HepG2 (cell line): ENCODE data around the gene MMP17. TPM values are rescaled to one million over a fixed set of nuclear protein-coding genes. Genes with fewer than 3 reads are reported as not detected.
A peak's percentile ranks its signal among the peaks of the same experiment; 100 is the strongest.

ENCODE experiments used
- ARID4A ChIP-seq: sonication (generic); formaldehyde crosslinking; IDR thresholded peaks from 2 replicates; pipeline ENCODE4 v1.5.0; 2020; ENCODE audit warnings: mild to moderate bottlenecking, missing genetic modification reagents, borderline replicate concordance
- CTCF ChIP-seq: sonication (generic); formaldehyde crosslinking; IDR thresholded peaks from 2 replicates; pipeline ENCODE4 v1.5.0; 2020; ENCODE audit warnings: mild to moderate bottlenecking, missing genetic modification reagents, moderate library complexity
- GPN1 ChIP-seq: sonication (generic); formaldehyde crosslinking; IDR thresholded peaks from 2 replicates; pipeline ENCODE4 v1.5.1; 2020; ENCODE audit warnings: missing genetic modification reagents, borderline replicate concordance
- HDAC1 ChIP-seq: sonication (generic); formaldehyde crosslinking; IDR thresholded peaks from 2 replicates; pipeline ENCODE4 v1.5.1; 2020; ENCODE audit warnings: mild to moderate bottlenecking, missing genetic modification reagents
- HNRNPLL ChIP-seq: fragments of 200-400 bp; formaldehyde crosslinking; IDR thresholded peaks from 2 replicates; pipeline ENCODE4 v1.6.1; 2017; ENCODE audit warnings: mild to moderate bottlenecking, low read depth, low read length; ENCODE audit not compliant: poor library complexity, severe bottlenecking
- KDM2A ChIP-seq: sonication (generic); formaldehyde crosslinking; IDR thresholded peaks from 2 replicates; pipeline ENCODE4 v1.4.0; 2020; ENCODE audit warnings: low read depth, missing genetic modification reagents, borderline replicate concordance
- POLR2A ChIP-seq, 2 experiments: IDR thresholded peaks; 2 replicates each; pipeline ENCODE4 v1.6.1; 2011; ENCODE audit warnings: low read depth in 2 of 2, low read length in 2 of 2, mild to moderate bottlenecking in 1 of 2, moderate library complexity in 1 of 2; ENCODE audit not compliant: insufficient read depth in 1 of 2
- PRDM15 ChIP-seq: sonication (generic); formaldehyde crosslinking; IDR thresholded peaks from 2 replicates; pipeline ENCODE4 v1.4.0; 2020; ENCODE audit warnings: missing genetic modification reagents
- REPIN1 ChIP-seq: sonication (generic); formaldehyde crosslinking; IDR thresholded peaks from 2 replicates; pipeline ENCODE4 v1.8.0; 2022; ENCODE audit warnings: missing genetic modification reagents, low read depth, mild to moderate bottlenecking, borderline replicate concordance
- SPEN ChIP-seq: sonication (generic); formaldehyde crosslinking; IDR thresholded peaks from 2 replicates; pipeline ENCODE4 v1.5.1; 2020; ENCODE audit warnings: low read depth, mild to moderate bottlenecking, missing genetic modification reagents
- TP53 ChIP-seq: sonication (generic); formaldehyde crosslinking; conservative IDR thresholded peaks from 2 replicates; pipeline ENCODE4 v1.4.0; 2020; ENCODE audit warnings: missing genetic modification reagents
- UBTF ChIP-seq: sonication (generic); formaldehyde crosslinking; IDR thresholded peaks from 2 replicates; pipeline ENCODE4 v1.4.0; 2020; ENCODE audit warnings: mild to moderate bottlenecking, missing genetic modification reagents
- YEATS4 ChIP-seq: sonication (generic); formaldehyde crosslinking; IDR thresholded peaks from 2 replicates; pipeline ENCODE4 v1.4.0; 2020; ENCODE audit warnings: missing genetic modification reagents, borderline replicate concordance
- YY1 ChIP-seq: IDR thresholded peaks from 2 replicates; pipeline ENCODE4 v1.6.1; 2011; ENCODE audit warnings: low read length, low read depth, moderate library complexity, mild to moderate bottlenecking; ENCODE audit not compliant: insufficient read depth, insufficient replicate concordance
- ZNF572 ChIP-seq: sonication (generic); formaldehyde crosslinking; IDR thresholded peaks from 2 replicates; pipeline ENCODE4 v1.5.1; 2020; ENCODE audit warnings: mild to moderate bottlenecking, missing genetic modification reagents
- ZNF841 ChIP-seq: sonication (generic); formaldehyde crosslinking; IDR thresholded peaks from 2 replicates; pipeline ENCODE4 v1.8.1; 2023; ENCODE audit warnings: missing genetic modification reagents, borderline replicate concordance
- ZZZ3 ChIP-seq: sonication (generic); formaldehyde crosslinking; IDR thresholded peaks from 2 replicates; pipeline ENCODE4 v1.4.0; 2020; ENCODE audit warnings: missing genetic modification reagents, mild to moderate bottlenecking, borderline replicate concordance
- polyA plus RNA-seq, 8 experiments: library from polyadenylated mRNA; depleted of rRNA in 3 of 8; stranded (reverse) in 7 of 8; unstranded in 1 of 8; fragments of >200 nt; fragmentation: Illumina TruSeq in 4 of 8; extraction: Trizol in 4 of 8; gene quantifications; 2 replicates each; pipeline versions ENCODE4 v1.2.1 to v1.2.3, GENCODE V29; 2011 to 2016; ENCODE audit warnings: low read depth in 4 of 8, missing spikeins in 1 of 8, mixed read lengths in 1 of 8; ENCODE audit not compliant: insufficient read depth in 1 of 8
- total RNA-seq, 5 experiments: library from RNA; depleted of rRNA; stranded (reverse); fragments of >200 nt; fragmentation: Illumina TruSeq; extraction: Trizol; gene quantifications; 2 replicates each; pipeline ENCODE4 v1.2.3, GENCODE V29; 2016; ENCODE audit warnings: low read depth in 1 of 5

The MMP17 gene
- total and polyA plus RNA-seq, 2 of the 13 experiments (the other 11 are each of a cell fraction or from before 2014, with no cell fraction given) = 0.55 to 0.80 TPM

- TF ChIP-seq ARID4A (CRISPR knock-in tag) = peak; percentile 41; the same call in 1 of the 2 replicates
- TF ChIP-seq PRDM15 (CRISPR knock-in tag) = peak; percentile 89
- TF ChIP-seq REPIN1 (CRISPR knock-in tag) = no peak
- peak; percentile 28 for TF ChIP-seq YY1
- TF ChIP-seq ZNF841 (CRISPR knock-in tag) = no peak
- 0 out of 2 replicates have a peak, but pooled peaks have one; percentile 26 for TF ChIP-seq SPEN (CRISPR knock-in tag)
- peak; percentile 40; the same call in 1 of the 2 replicates for TF ChIP-seq YEATS4
- peak; percentile 63; the same call in 1 of the 2 replicates for TF ChIP-seq KDM2A (CRISPR knock-in tag)
- peak; percentile 67 to 69 for TF ChIP-seq POLR2A (IDR thresholded peaks at IDR 0.05; ENCODE audit: insufficient read depth in 1 of 2, low read depth in 2 of 2, low read length in 2 of 2)
- 0 out of 2 replicates have a peak, but pooled peaks have one; percentile 25 for TF ChIP-seq HDAC1
- peak; percentile 24 for TF ChIP-seq HNRNPLL
- TF ChIP-seq ZNF572 (CRISPR knock-in tag) = no peak
- peak; percentile 43; the same call in 1 of the 2 replicates for TF ChIP-seq UBTF (CRISPR knock-in tag)
- TF ChIP-seq ZZZ3 (CRISPR knock-in tag) = no peak
- no peak for TF ChIP-seq TP53 (CRISPR knock-in tag)
- no peak for TF ChIP-seq CTCF (CRISPR knock-in tag)
- TF ChIP-seq GPN1 (CRISPR knock-in tag) = no peak
Observed at GRCh38 chr12:131894313-131894860, 66.2 kb downstream of the MMP17 start, which contains the start of gene ULK1 (continued).
